Activated CD8-positive, alpha-beta T cell treated with anti-CD3 and anti-CD28 coated beads, Interleukin-2, amount 10 ng/mL, durations not matched to agents 7 days and 5 days (primary cell): ENCODE measurements around the gene IFRD1. TPM values are rescaled to one million over a fixed set of nuclear protein-coding genes. Genes with fewer than 3 reads are reported as not detected.

Source experiments
- ATAC-seq: fragments of 150-1000 bp; cut with Tn5 transposase; one replicate; pipeline ENCODE4 v1.10.0; 2021; ENCODE audit warnings: moderate library complexity
- CTCF ChIA-PET: fragments of 350-600 bp; sonication (Branson Sonifier 250); formaldehyde crosslinking; loops from one replicate; lab custom pipeline; 2021; ENCODE audit warnings: antibody characterized with exemption; lab: Charles Lee
- POLR2A ChIA-PET: fragments of 350-600 bp; sonication (Branson Sonifier 250); formaldehyde crosslinking; loops from one replicate; lab custom pipeline; 2021; ENCODE audit warnings: antibody characterized with exemption; lab: Charles Lee
- DNase-seq: peaks from one replicate; pipeline ENCODE4 v3.0.0-alpha.2; 2020
- H3K27ac Mint-ChIP-seq: one replicate; pipeline ENCODE4 v1.8.0; 2021; ENCODE audit warnings: mild to moderate bottlenecking, mixed read lengths
- H3K27me3 Mint-ChIP-seq: one replicate; pipeline ENCODE4 v1.8.0; 2021; ENCODE audit warnings: low read depth, mixed read lengths
- H3K36me3 Mint-ChIP-seq: one replicate; pipeline ENCODE4 v1.8.0; 2021; ENCODE audit warnings: low read depth, mixed read lengths
- H3K4me1 Mint-ChIP-seq: one replicate; pipeline ENCODE4 v1.8.0; 2021; ENCODE audit warnings: low read depth, mixed read lengths
- H3K4me3 Mint-ChIP-seq: one replicate; pipeline ENCODE4 v1.8.0; 2021; ENCODE audit warnings: mild to moderate bottlenecking, mixed read lengths
- H3K9me3 Mint-ChIP-seq: one replicate; pipeline ENCODE4 v1.8.0; 2022; ENCODE audit warnings: mixed read lengths; ENCODE audit not compliant: insufficient read depth
- total RNA-seq, 2 experiments: library from RNA; stranded (reverse); gene quantifications; one replicate each; pipeline ENCODE4 v1.2.3, GENCODE V29; 2021

The IFRD1 gene
- total RNA-seq, 2 experiments from 2014 or later, result 40.1 to 42.5 TPM

DNA sequence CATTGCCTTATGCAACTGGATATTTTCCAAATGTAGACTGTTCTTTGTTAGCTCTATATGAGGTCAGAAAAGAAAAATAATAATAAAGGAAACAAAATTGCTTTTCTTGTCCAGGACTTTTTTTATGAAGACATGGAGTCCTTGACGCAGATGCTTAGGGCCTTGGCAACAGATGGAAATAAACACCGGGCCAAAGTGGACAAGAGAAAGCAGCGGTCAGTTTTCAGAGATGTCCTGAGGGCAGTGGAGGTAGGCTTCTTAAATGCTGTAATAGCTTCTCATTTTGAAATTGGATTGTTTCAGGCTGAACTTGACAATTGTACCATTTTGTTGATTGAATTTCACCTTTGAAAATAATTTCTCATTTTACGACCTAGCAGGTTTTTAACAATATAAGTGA, 17.6 kb downstream of the IFRD1 start:
- ATAC-seq (no peak), DNase-seq (no peak)
- POLR2A ChIA-PET, result interaction anchor here (0.6 to 2.2 kb wide), 4 partner anchors 13 to 183 kb away, joined by 3 to 5 read pairs (median 4); partner anchors contain the start of gene IFRD1
- Mint-ChIP-seq H3K4me1 (no peaks in the 10 kb centered on the region), H3K36me3 (peaks cover 60% of the 10 kb centered on the region), H3K4me3 (no peak overlapping the region), H3K9me3 (no peaks in the 10 kb centered on the region), H3K27me3 (no peaks in the 10 kb centered on the region), H3K27ac (no peak overlapping the region)
- CTCF ChIA-PET, result no interaction called here

DNA sequence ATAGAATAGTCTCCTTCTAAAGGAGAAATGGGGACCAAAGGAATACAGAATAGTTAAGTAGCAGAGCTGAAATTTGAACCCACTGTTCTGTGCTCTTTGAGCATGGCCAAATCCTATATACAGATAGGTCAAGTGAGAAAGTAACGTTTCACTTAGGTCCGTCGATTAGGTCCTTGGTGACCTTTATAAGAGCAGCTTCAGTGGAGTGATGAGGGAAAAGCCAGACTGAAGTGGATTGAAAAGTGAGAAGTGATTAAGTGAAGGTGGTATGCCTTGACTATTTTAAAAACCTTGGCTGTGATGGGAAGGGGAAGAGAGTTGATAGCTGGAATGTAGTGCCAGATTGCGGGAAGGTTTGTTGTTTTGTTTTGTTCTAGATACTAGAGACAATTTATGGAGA, 19.9 kb downstream of the IFRD1 start:
- CTCF ChIA-PET, result no interaction called here
- ATAC-seq, result no peak
- POLR2A ChIA-PET, result interaction anchor here (0.6 to 3.3 kb wide), 2 partner anchors 19 to 23 kb away, joined by 3 to 11 read pairs; partner anchors contain the start of gene IFRD1
- Mint-ChIP-seq H3K36me3 (peaks cover 51% of the 10 kb centered on the region), H3K27ac (no peak overlapping the region), H3K27me3 (no peaks in the 10 kb centered on the region), H3K4me1 (no peaks in the 10 kb centered on the region), H3K9me3 (no peaks in the 10 kb centered on the region), H3K4me3 (no peak overlapping the region)
- DNase-seq, result no peak

DNA sequence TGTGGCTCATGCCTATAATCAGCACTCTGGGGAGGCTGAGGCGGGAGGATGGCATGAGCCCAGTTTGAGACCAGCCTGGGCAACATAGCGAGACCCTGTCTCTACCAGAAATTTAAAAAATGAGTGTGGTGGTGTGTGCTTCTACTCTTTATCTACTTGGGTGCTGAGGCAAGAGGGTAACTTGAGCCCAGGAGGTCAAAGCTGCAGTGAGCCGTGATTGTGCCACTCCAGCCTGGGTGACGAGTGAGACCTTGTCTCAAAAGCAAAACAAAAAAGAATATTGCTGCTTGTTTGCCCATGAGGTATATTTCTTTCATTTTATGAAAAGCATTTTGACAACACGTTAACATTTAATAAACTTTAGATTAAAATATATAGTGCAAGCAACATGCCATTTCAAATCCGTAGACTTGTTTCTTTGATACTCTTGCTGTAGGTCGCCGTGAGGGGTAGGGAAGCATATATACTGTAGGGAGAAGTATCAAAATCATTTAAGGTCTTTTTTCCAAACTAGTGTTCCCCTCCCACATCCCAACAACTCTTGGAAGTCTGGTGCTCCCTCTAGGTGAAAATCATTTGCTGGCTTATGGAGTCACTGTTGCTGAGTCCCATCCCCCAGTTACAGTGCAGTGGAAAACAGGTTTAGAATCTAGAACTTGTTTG, 26.3 kb downstream of the IFRD1 start:
- Mint-ChIP-seq H3K27me3 (no peaks in the 10 kb centered on the region), H3K4me3 (no peak overlapping the region), H3K4me1 (no peaks in the 10 kb centered on the region), H3K27ac (no peak overlapping the region), H3K9me3 (no peaks in the 10 kb centered on the region), H3K36me3 (peaks cover 27% of the 10 kb centered on the region)
- ATAC-seq, result no peak
- ChIA-PET POLR2A (no interaction called here), CTCF (no interaction called here)
- DNase-seq, result no peak

DNA sequence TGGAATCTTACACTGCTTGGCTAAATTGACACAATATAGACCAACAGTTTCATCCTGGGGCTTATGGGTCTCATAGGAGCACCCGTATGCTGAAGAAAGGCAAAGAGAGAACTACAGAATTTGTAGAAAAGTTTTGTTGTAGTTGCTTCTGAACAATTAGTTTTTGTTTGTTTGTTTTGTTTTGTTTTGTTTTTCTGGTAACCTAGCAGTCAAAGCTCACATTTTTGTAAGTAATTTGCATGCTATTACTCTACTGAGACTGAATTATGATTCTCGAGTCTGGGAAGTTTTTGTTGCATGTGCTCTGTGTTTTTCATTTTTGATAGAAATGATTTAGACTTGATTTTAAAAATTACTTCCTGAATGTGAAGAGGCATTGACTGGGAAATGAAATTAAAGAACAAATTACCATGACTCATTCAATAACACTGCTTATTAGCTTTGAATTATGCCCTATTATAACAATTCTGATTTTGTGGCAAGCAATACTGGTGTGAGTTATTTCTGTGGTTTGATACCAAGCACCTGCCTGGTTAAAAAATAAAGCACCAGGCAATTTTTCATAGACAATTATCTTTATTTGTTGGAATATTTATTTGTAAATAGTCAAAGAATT, 31.0 kb downstream of the IFRD1 start:
- POLR2A ChIA-PET, result no interaction called here
- H3K36me3 Mint-ChIP-seq, result peaks cover 5% of the 10 kb centered on the region
- H3K9me3 Mint-ChIP-seq, result no peaks in the 10 kb centered on the region
- no peaks in the 10 kb centered on the region for H3K27me3 Mint-ChIP-seq
- H3K4me1 Mint-ChIP-seq, result peaks cover 6% of the 10 kb centered on the region
- CTCF ChIA-PET, result interaction anchor here (1.4 to 1.7 kb wide), 3 partner anchors 10 to 29 kb away, joined by 3 to 5 read pairs (median 3); no protein-coding TSS in a partner anchor
- ATAC-seq (no peak), DNase-seq (no peak)
- H3K4me3 Mint-ChIP-seq, result no peak overlapping the region
- no peak overlapping the region for H3K27ac Mint-ChIP-seq

DNA sequence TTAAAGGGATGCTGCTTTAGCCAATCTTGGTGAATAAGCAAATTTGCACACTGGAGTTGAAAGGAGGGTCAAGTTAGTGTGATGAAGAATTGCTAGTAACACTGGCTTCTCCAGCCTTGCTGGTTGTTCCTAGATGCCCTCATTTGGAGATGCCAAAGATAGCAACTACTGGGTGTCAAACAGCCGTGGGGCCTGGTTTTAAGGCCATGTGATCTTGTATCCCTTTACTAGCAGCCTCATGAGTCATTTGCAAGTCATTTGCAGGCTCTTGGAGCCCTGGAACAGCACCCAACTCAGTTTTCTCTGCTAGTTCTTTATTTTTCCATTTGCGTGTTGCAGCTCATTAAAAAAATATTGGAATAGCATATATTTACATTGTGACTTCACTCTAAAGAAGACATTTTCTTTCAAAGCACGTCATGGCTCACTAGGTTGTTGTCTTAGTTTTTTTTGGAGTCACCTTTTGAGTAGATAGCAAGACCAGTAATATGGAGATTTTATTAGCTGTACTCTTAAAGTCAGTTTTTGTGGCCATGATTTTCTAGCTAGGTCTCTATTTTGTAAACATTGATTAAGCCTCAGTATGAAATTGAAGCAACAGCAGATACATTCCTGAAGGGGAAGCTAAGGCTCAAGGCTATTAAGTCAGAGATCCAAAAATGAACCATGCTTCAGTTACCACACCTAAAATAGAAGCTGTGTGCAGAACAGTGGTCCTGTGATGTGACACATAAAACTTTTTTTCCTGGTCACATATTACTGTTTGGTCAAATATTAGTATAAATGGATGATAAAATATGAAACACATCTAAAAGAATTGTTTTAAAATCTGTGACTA, 31.8 kb downstream of the IFRD1 start:
- POLR2A ChIA-PET, result no interaction called here
- no peak overlapping the region for H3K27ac Mint-ChIP-seq
- DNase-seq (no peak), ATAC-seq (no peak)
- no peaks in the 10 kb centered on the region for H3K9me3 Mint-ChIP-seq
- CTCF ChIA-PET, result interaction anchor here (1.7 kb wide), 1 partner anchor 14 kb away, joined by 3 read pairs; no protein-coding TSS in a partner anchor
- peaks cover 6% of the 10 kb centered on the region for H3K4me1 Mint-ChIP-seq
- no peak overlapping the region for H3K4me3 Mint-ChIP-seq
- H3K36me3 Mint-ChIP-seq, result peaks cover 2% of the 10 kb centered on the region
- H3K27me3 Mint-ChIP-seq, result no peaks in the 10 kb centered on the region

DNA sequence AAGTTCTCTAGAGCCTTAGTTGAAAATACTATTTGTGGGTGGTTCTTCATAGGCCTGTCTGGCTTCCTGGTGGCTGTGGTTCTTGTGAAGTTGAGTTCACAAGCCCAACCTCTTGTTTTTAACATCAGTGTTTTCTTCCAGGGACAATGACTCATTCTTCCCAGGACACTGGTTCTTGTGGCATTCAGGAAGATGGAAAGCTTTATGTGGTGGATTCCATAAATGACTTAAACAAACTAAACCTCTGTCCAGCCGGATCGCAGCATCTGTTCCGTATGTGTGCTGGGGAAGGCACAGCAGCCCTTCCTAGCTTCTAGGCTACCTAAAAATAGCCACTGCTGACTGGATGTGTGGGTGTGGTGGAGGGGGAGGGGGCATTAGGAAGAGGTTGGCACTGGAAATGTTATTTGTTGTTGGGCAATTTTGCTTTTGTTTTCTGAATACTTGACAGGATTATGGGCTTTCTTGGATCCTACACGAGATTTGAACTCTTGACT, 34.5 kb downstream of the IFRD1 start:
- POLR2A ChIA-PET, result no interaction called here
- no peak for DNase-seq
- H3K4me3 Mint-ChIP-seq, result no peak overlapping the region
- H3K36me3 Mint-ChIP-seq, result no peaks in the 10 kb centered on the region
- no peaks in the 10 kb centered on the region for H3K27me3 Mint-ChIP-seq
- no peak overlapping the region for H3K27ac Mint-ChIP-seq
- peaks cover 6% of the 10 kb centered on the region for H3K4me1 Mint-ChIP-seq
- CTCF ChIA-PET, result no interaction called here
- no peaks in the 10 kb centered on the region for H3K9me3 Mint-ChIP-seq
- ATAC-seq, result no peak

DNA sequence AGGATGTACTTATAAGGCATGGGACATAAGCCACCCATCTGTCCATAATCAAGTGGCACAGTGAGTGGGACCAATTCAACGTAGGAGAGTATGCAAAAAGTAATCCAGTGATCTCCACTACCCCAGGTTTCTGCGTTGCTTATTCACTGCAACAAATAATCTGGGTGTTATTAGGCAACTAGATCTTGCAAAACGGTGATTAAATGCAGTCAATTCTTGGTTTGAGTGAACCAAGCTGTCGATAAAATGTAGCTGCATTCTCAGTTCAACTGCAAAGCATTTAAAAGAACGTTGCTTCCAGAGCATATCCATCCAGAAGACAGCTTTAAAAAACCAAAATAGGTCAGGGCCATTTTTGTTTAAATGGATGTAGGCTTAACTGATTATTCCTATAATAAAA, 35.5 kb downstream of the IFRD1 start:
- DNase-seq (no peak), ATAC-seq (no peak)
- H3K27me3 Mint-ChIP-seq, result no peaks in the 10 kb centered on the region
- H3K27ac Mint-ChIP-seq, result no peak overlapping the region
- POLR2A ChIA-PET, result no interaction called here
- CTCF ChIA-PET, result interaction anchor here (0.8 kb wide), 1 partner anchor 22 kb away, joined by 3 read pairs; no protein-coding TSS in a partner anchor
- no peaks in the 10 kb centered on the region for H3K36me3 Mint-ChIP-seq
- H3K4me3 Mint-ChIP-seq, result no peak overlapping the region
- H3K4me1 Mint-ChIP-seq, result peaks cover 6% of the 10 kb centered on the region
- H3K9me3 Mint-ChIP-seq, result no peaks in the 10 kb centered on the region

DNA sequence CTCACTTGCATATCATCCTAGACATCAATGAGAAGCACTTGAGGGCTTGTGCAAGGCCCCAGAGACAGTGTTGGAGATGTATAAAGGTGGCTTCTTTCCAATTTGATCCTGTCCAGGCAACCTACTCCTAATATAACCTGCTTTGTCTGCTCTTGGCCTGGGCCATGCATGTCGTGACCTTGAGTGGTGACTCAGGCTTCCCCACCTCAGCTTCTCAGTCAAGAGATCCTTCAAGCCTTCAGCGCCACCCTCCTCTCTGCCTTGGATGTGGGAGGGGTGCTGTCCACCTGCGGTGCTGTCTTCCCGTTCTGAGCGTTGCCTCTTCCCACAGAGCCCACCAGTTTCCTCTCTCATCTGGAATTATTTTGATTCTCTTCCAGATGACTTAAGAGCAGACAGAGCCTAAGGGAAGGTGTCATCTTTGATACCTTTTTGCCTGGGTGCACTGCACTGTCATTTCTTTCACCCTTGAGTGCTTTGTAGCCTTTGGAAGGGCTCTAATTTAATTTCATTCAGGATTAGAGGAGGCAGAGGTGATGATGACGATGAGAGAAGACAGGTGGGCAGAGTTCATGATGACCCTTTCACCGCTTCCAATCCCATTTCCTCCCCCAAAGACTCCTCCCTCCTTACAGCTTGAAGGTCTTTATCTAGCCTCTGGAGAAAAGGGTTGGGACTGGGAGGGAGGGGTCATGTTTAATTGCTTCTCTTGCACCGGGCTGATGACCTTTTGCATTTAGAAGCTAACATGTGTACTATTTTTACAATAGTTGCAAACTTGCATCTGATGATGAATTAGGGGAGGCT, 37.4 kb downstream of the IFRD1 start:
- ATAC-seq (no peak), DNase-seq (no peak)
- Mint-ChIP-seq H3K9me3 (no peaks in the 10 kb centered on the region), H3K36me3 (no peaks in the 10 kb centered on the region), H3K27ac (no peak overlapping the region), H3K4me3 (no peak overlapping the region), H3K27me3 (no peaks in the 10 kb centered on the region), H3K4me1 (peaks cover 6% of the 10 kb centered on the region)
- CTCF ChIA-PET, result no interaction called here
- POLR2A ChIA-PET, result no interaction called here

DNA sequence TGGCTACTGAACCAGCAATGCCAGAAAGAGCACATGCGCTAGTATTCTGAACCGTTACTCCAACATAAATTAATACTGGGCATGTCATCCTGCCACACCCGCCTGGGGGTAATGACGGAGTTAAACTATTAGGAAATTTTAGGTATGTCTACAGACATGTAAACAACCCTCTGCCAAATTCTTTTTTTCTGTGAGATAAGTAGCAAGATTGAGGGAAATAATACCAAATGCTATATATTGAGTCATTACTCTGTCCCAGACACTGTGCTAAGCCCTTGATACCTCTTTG, 37.9 kb downstream of the IFRD1 start:
- no peaks in the 10 kb centered on the region for H3K9me3 Mint-ChIP-seq
- no peak overlapping the region for H3K27ac Mint-ChIP-seq
- no peaks in the 10 kb centered on the region for H3K36me3 Mint-ChIP-seq
- H3K27me3 Mint-ChIP-seq, result no peaks in the 10 kb centered on the region
- no peak overlapping the region for H3K4me3 Mint-ChIP-seq
- DNase-seq (no peak), ATAC-seq (no peak)
- POLR2A ChIA-PET, result no interaction called here
- CTCF ChIA-PET, result no interaction called here
- H3K4me1 Mint-ChIP-seq, result peaks cover 6% of the 10 kb centered on the region

DNA sequence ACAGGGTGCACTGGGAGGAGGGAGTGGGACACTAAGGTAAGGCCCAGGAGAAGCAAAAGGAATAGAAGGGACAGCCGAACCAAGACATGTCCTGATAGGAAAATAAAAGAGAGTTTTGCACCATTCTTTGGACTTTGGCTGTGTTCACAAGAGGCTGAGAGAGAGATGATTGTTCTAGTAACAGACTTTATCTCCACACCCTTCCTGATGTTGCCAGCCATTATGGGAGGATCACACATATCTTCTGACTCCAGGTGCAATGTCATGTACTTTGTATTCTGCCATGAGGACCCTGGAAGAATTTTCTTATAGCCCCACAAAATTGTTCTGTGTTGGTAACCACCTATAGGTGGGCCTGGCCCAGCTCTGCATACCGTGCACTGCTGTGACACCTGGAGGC, 41.9 kb downstream of the IFRD1 start:
- no peaks in the 10 kb centered on the region for H3K4me1 Mint-ChIP-seq
- peaks cover 15% of the 10 kb centered on the region for H3K27me3 Mint-ChIP-seq
- no peaks in the 10 kb centered on the region for H3K36me3 Mint-ChIP-seq
- ATAC-seq (no peak), DNase-seq (no peak)
- POLR2A ChIA-PET, result no interaction called here
- H3K4me3 Mint-ChIP-seq, result no peak overlapping the region
- CTCF ChIA-PET, result no interaction called here
- no peaks in the 10 kb centered on the region for H3K9me3 Mint-ChIP-seq
- no peak overlapping the region for H3K27ac Mint-ChIP-seq

DNA sequence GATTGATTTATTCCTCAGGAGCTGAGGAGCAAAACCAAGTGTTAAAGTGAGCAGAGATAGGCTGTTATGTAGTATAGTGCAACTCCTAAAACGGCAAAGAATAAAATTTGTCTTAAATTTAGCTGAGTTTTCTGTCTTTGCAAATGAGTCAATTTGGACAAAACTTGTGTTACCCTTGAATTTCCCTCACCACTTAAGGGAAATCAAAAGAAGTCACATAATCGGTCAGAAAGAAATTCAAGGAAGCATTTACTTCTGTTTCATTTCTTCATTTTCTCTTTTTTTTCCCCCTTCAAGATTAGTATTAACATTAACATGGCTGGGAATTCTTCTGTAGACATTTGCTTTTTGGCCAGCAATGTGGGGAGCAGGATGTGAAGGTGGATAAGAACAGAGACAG, 44.4 kb downstream of the IFRD1 start:
- POLR2A ChIA-PET, result no interaction called here
- no peaks in the 10 kb centered on the region for H3K36me3 Mint-ChIP-seq
- no peak overlapping the region for H3K4me3 Mint-ChIP-seq
- H3K9me3 Mint-ChIP-seq, result no peaks in the 10 kb centered on the region
- no peak overlapping the region for H3K27ac Mint-ChIP-seq
- DNase-seq, result no peak
- peaks cover 18% of the 10 kb centered on the region for H3K27me3 Mint-ChIP-seq
- ATAC-seq, result no peak
- CTCF ChIA-PET, result no interaction called here
- no peaks in the 10 kb centered on the region for H3K4me1 Mint-ChIP-seq
